PC-9 (cell line): Measurements from ENCODE around the gene A4GALT.

Source experiments
- EZH2 ChIP-seq: fragments of 200-600 bp; sonication (generic); IDR thresholded peaks from 2 replicates; pipeline ENCODE4 v1.8.0; 2017; ENCODE audit warnings: antibody characterized with exemption, low read depth
- TF ChIP-seq, protein P1 (sequence below): fragments of 200-600 bp; sonication (generic); conservative IDR thresholded peaks from 2 replicates; pipeline ENCODE4 v1.6.1; 2017; ENCODE audit warnings: mixed run types, antibody characterized with exemption, mild to moderate bottlenecking, moderate library complexity

DNA sequence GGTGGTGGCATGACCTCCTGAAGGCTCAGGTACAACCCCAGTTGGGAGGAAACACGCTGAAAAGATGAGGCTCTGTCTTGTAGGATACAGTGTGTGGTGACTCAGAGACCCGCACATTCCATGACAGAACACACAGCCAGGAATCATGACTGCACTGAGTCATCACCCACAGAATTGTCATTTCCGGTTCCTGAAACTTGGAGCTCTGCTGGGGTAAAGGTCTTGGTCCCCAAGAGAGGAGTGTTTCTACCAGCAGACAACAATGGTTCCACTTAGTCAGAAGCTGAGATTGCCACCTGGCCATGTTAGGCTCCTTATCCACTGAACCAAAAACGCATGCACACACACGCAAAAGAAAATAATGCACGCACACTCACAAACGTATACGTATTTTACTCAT lies 40.0 kb downstream of the A4GALT start:
- TF ChIP-seq, protein P1, sequence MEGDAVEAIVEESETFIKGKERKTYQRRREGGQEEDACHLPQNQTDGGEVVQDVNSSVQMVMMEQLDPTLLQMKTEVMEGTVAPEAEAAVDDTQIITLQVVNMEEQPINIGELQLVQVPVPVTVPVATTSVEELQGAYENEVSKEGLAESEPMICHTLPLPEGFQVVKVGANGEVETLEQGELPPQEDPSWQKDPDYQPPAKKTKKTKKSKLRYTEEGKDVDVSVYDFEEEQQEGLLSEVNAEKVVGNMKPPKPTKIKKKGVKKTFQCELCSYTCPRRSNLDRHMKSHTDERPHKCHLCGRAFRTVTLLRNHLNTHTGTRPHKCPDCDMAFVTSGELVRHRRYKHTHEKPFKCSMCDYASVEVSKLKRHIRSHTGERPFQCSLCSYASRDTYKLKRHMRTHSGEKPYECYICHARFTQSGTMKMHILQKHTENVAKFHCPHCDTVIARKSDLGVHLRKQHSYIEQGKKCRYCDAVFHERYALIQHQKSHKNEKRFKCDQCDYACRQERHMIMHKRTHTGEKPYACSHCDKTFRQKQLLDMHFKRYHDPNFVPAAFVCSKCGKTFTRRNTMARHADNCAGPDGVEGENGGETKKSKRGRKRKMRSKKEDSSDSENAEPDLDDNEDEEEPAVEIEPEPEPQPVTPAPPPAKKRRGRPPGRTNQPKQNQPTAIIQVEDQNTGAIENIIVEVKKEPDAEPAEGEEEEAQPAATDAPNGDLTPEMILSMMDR, result no peak
- no peak for TF ChIP-seq EZH2
